Measurements from ENCODE around the gene B3GNT3.
A peak's percentile ranks its signal among the peaks of the same experiment; 100 is the strongest.

The B3GNT3 gene

GRCh38 chr19:17832443-17833208 is 37.7 kb downstream of the B3GNT3 start:
- DNase-seq = no peak
- no peaks in the 10 kb centered on the region for H3K27me3 ChIP-seq (replicated peaks; ENCODE audit: control insufficient read depth, insufficient read depth, low read length, poor library complexity, severe bottlenecking)
- peaks cover 81% of the 10 kb centered on the region for H3K36me3 ChIP-seq (ENCODE audit: control insufficient read depth, insufficient read depth, low read length)
- no peak overlapping the region for H3K27ac ChIP-seq (ENCODE audit: insufficient read depth, low read length, poor library complexity, severe bottlenecking)
- no peaks in the 10 kb centered on the region for H3K9me3 ChIP-seq (ENCODE audit: control insufficient read depth, low read length)
- H3K4me1 ChIP-seq (ENCODE audit: control insufficient read depth, insufficient read depth, low read length, poor library complexity, severe bottlenecking) = no peaks in the 10 kb centered on the region
- no peak overlapping the region for H3K4me3 ChIP-seq (ENCODE audit: insufficient read depth, low read depth, low read length, poor library complexity, severe bottlenecking)

- H3K4me1 ChIP-seq (ENCODE audit: control insufficient read depth, insufficient read depth, low read length, poor library complexity, severe bottlenecking) = no peaks in the 10 kb centered on the region
- H3K36me3 ChIP-seq (ENCODE audit: control insufficient read depth, insufficient read depth, low read length) = peaks cover 89% of the 10 kb centered on the region
- H3K4me3 ChIP-seq (ENCODE audit: insufficient read depth, low read depth, low read length, poor library complexity, severe bottlenecking) = no peak overlapping the region
- DNase-seq = no peak
- H3K27me3 ChIP-seq (replicated peaks; ENCODE audit: control insufficient read depth, insufficient read depth, low read length, poor library complexity, severe bottlenecking) = no peaks in the 10 kb centered on the region
- H3K27ac ChIP-seq (ENCODE audit: insufficient read depth, low read length, poor library complexity, severe bottlenecking) = no peak overlapping the region
- no peaks in the 10 kb centered on the region for H3K9me3 ChIP-seq (ENCODE audit: control insufficient read depth, low read length)
Observed at GRCh38 chr19:17834350-17835181, 39.6 kb downstream of the B3GNT3 start.

- no peak overlapping the region for H3K4me3 ChIP-seq (ENCODE audit: insufficient read depth, low read depth, low read length, poor library complexity, severe bottlenecking)
- no peaks in the 10 kb centered on the region for H3K9me3 ChIP-seq (ENCODE audit: control insufficient read depth, low read length)
- peaks cover 90% of the 10 kb centered on the region for H3K36me3 ChIP-seq (ENCODE audit: control insufficient read depth, insufficient read depth, low read length)
- no peaks in the 10 kb centered on the region for H3K27me3 ChIP-seq (replicated peaks; ENCODE audit: control insufficient read depth, insufficient read depth, low read length, poor library complexity, severe bottlenecking)
- no peak for DNase-seq
- H3K27ac ChIP-seq (ENCODE audit: insufficient read depth, low read length, poor library complexity, severe bottlenecking) = no peak overlapping the region
- H3K4me1 ChIP-seq (ENCODE audit: control insufficient read depth, insufficient read depth, low read length, poor library complexity, severe bottlenecking) = no peaks in the 10 kb centered on the region
Observed at GRCh38 chr19:17835182-17836006, 40.5 kb downstream of the B3GNT3 start.

GRCh38 chr19:17836530-17836929 is 41.6 kb downstream of the B3GNT3 start:
- H3K36me3 ChIP-seq (ENCODE audit: control insufficient read depth, insufficient read depth, low read length) = peaks cover 89% of the 10 kb centered on the region
- H3K4me1 ChIP-seq (ENCODE audit: control insufficient read depth, insufficient read depth, low read length, poor library complexity, severe bottlenecking) = no peaks in the 10 kb centered on the region
- no peak for DNase-seq
- H3K9me3 ChIP-seq (ENCODE audit: control insufficient read depth, low read length) = no peaks in the 10 kb centered on the region
- no peak overlapping the region for H3K27ac ChIP-seq (ENCODE audit: insufficient read depth, low read length, poor library complexity, severe bottlenecking)
- no peak overlapping the region for H3K4me3 ChIP-seq (ENCODE audit: insufficient read depth, low read depth, low read length, poor library complexity, severe bottlenecking)
- no peaks in the 10 kb centered on the region for H3K27me3 ChIP-seq (replicated peaks; ENCODE audit: control insufficient read depth, insufficient read depth, low read length, poor library complexity, severe bottlenecking)

GRCh38 chr19:17837972-17838371 is 43.0 kb downstream of the B3GNT3 start:
- no peak for DNase-seq
- Histone ChIP-seq H3K27ac (ENCODE audit: insufficient read depth, low read length, poor library complexity, severe bottlenecking) (no peak overlapping the region), H3K4me3 (ENCODE audit: insufficient read depth, low read depth, low read length, poor library complexity, severe bottlenecking) (no peak overlapping the region), H3K27me3 (replicated peaks; ENCODE audit: control insufficient read depth, insufficient read depth, low read length, poor library complexity, severe bottlenecking) (no peaks in the 10 kb centered on the region), H3K36me3 (ENCODE audit: control insufficient read depth, insufficient read depth, low read length) (peaks cover 88% of the 10 kb centered on the region), H3K4me1 (ENCODE audit: control insufficient read depth, insufficient read depth, low read length, poor library complexity, severe bottlenecking) (no peaks in the 10 kb centered on the region), H3K9me3 (ENCODE audit: control insufficient read depth, low read length) (no peaks in the 10 kb centered on the region)

- H3K9me3 ChIP-seq (ENCODE audit: control insufficient read depth, low read length) = no peaks in the 10 kb centered on the region
- no peaks in the 10 kb centered on the region for H3K27me3 ChIP-seq (replicated peaks; ENCODE audit: control insufficient read depth, insufficient read depth, low read length, poor library complexity, severe bottlenecking)
- no peak overlapping the region for H3K4me3 ChIP-seq (ENCODE audit: insufficient read depth, low read depth, low read length, poor library complexity, severe bottlenecking)
- no peak for DNase-seq
- H3K4me1 ChIP-seq (ENCODE audit: control insufficient read depth, insufficient read depth, low read length, poor library complexity, severe bottlenecking) = peaks cover 18% of the 10 kb centered on the region
- H3K36me3 ChIP-seq (ENCODE audit: control insufficient read depth, insufficient read depth, low read length) = peaks cover 87% of the 10 kb centered on the region
- H3K27ac ChIP-seq (ENCODE audit: insufficient read depth, low read length, poor library complexity, severe bottlenecking) = no peak overlapping the region
Observed at GRCh38 chr19:17840019-17840418, 45.1 kb downstream of the B3GNT3 start.

- H3K36me3 ChIP-seq (ENCODE audit: control insufficient read depth, insufficient read depth, low read length) = peaks cover 74% of the 10 kb centered on the region
- peaks cover 31% of the 10 kb centered on the region for H3K4me1 ChIP-seq (ENCODE audit: control insufficient read depth, insufficient read depth, low read length, poor library complexity, severe bottlenecking)
- H3K27me3 ChIP-seq (replicated peaks; ENCODE audit: control insufficient read depth, insufficient read depth, low read length, poor library complexity, severe bottlenecking) = no peaks in the 10 kb centered on the region
- no peak overlapping the region for H3K27ac ChIP-seq (ENCODE audit: insufficient read depth, low read length, poor library complexity, severe bottlenecking)
- no peak overlapping the region for H3K4me3 ChIP-seq (ENCODE audit: insufficient read depth, low read depth, low read length, poor library complexity, severe bottlenecking)
- no peak for DNase-seq
- H3K9me3 ChIP-seq (ENCODE audit: control insufficient read depth, low read length) = no peaks in the 10 kb centered on the region
Observed at GRCh38 chr19:17841371-17841809, 46.5 kb downstream of the B3GNT3 start.

- Histone ChIP-seq H3K9me3 (ENCODE audit: control insufficient read depth, low read length) (no peaks in the 10 kb centered on the region), H3K27ac (ENCODE audit: insufficient read depth, low read length, poor library complexity, severe bottlenecking) (no peak overlapping the region), H3K36me3 (ENCODE audit: control insufficient read depth, insufficient read depth, low read length) (peaks cover 69% of the 10 kb centered on the region), H3K4me1 (ENCODE audit: control insufficient read depth, insufficient read depth, low read length, poor library complexity, severe bottlenecking) (peaks cover 34% of the 10 kb centered on the region), H3K27me3 (replicated peaks; ENCODE audit: control insufficient read depth, insufficient read depth, low read length, poor library complexity, severe bottlenecking) (no peaks in the 10 kb centered on the region), H3K4me3 (ENCODE audit: insufficient read depth, low read depth, low read length, poor library complexity, severe bottlenecking) (no peak overlapping the region)
- DNase-seq = peak in 2 of 3 donors; percentile 22 to 24
Observed at GRCh38 chr19:17841810-17842662, 47.1 kb downstream of the B3GNT3 start.

- Histone ChIP-seq H3K4me1 (ENCODE audit: control insufficient read depth, insufficient read depth, low read length, poor library complexity, severe bottlenecking) (peaks cover 36% of the 10 kb centered on the region), H3K36me3 (ENCODE audit: control insufficient read depth, insufficient read depth, low read length) (peaks cover 62% of the 10 kb centered on the region), H3K4me3 (ENCODE audit: insufficient read depth, low read depth, low read length, poor library complexity, severe bottlenecking) (no peak overlapping the region), H3K9me3 (ENCODE audit: control insufficient read depth, low read length) (no peaks in the 10 kb centered on the region), H3K27me3 (replicated peaks; ENCODE audit: control insufficient read depth, insufficient read depth, low read length, poor library complexity, severe bottlenecking) (no peaks in the 10 kb centered on the region), H3K27ac (ENCODE audit: insufficient read depth, low read length, poor library complexity, severe bottlenecking) (peak overlapping the region; percentile 33)
- DNase-seq = no peak
Observed at GRCh38 chr19:17842663-17843291, 47.8 kb downstream of the B3GNT3 start.
